ENCODE data around the gene NSD2. TPM values are rescaled to one million over a fixed set of nuclear protein-coding genes. Genes with fewer than 3 reads are reported as not detected.
A peak's percentile ranks its signal among the peaks of the same experiment; 100 is the strongest.
"Not testable (repeated sequence)": the region's sequence is repeated elsewhere in the genome, so short reads cannot be mapped to it uniquely, and the experiment has no call there.

NSD2 gene
- total RNA-seq, 2 donors from 2014 or later: 153 to 208 TPM

DNA sequence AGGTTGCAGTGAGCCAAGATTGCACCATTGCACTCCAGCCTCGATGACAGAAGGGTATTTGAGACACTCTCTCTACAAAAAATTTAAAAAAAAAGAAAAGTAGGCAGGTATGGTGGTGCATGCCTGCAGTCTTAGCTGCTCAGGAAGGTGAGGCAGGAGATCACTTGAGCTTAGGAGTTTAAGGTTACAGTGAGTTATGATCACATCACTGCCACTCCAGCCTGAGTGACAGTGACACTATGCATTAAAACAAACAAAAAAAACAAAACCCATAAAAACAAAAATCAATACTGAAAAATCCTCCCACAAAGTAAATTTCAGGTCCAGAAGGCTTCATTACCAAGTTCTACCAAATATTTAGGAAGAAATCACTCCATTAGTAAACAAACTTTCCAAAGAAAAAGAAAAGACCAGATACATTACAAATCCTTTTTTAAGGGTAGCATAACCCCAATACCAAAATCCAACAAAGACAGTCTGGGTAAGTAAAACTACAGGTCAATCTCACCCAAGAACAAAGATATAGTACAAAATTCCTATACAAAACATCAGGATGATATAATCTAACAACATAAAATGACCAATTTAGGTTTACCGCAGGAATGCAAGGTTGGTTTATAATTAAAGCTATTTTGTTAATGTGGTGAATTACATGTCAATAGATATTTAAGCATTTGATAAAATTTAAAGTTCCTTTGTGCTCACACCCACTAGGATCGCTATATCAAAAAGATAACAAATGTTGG is 125.8 kb downstream of the NSD2 start:
- H3K4me3 ChIP-seq (ENCODE audit: low read length): no peak overlapping the region
- H3K36me3 Mint-ChIP-seq (ENCODE audit: low read depth): peaks cover 62% of the 10 kb centered on the region
- H3K4me3 Mint-ChIP-seq: no peak overlapping the region
- no peaks in the 10 kb centered on the region for H3K4me1 ChIP-seq (ENCODE audit: control insufficient read depth, insufficient read depth, low read length)
- peaks cover 25% of the 10 kb centered on the region for H3K36me3 ChIP-seq (ENCODE audit: control insufficient read depth, insufficient read depth, low read length)
- no peak overlapping the region for H3K9ac ChIP-seq (ENCODE audit: extremely low read depth, low read length, poor library complexity, severe bottlenecking)
- WGBS, 2 experiments (ENCODE audit: insufficient coverage in 1 of 2, insufficient read length in 1 of 2): 92 to 100% methylated on average over 1 to 3 of the region's 3 CpGs
- H3K27me3 ChIP-seq (ENCODE audit: control insufficient read depth, insufficient read depth, low read length, poor library complexity, severe bottlenecking): no peaks in the 10 kb centered on the region
- H3K4me1 Mint-ChIP-seq: peaks cover 10% of the 10 kb centered on the region
- peaks cover 34% of the 10 kb centered on the region for H3K9me3 Mint-ChIP-seq
- TF ChIP-seq, protein P1, sequence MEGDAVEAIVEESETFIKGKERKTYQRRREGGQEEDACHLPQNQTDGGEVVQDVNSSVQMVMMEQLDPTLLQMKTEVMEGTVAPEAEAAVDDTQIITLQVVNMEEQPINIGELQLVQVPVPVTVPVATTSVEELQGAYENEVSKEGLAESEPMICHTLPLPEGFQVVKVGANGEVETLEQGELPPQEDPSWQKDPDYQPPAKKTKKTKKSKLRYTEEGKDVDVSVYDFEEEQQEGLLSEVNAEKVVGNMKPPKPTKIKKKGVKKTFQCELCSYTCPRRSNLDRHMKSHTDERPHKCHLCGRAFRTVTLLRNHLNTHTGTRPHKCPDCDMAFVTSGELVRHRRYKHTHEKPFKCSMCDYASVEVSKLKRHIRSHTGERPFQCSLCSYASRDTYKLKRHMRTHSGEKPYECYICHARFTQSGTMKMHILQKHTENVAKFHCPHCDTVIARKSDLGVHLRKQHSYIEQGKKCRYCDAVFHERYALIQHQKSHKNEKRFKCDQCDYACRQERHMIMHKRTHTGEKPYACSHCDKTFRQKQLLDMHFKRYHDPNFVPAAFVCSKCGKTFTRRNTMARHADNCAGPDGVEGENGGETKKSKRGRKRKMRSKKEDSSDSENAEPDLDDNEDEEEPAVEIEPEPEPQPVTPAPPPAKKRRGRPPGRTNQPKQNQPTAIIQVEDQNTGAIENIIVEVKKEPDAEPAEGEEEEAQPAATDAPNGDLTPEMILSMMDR (conservative IDR thresholded peaks at IDR 0.05): no peak
- no peak overlapping the region for H3K27ac Mint-ChIP-seq
- H3K9me3 ChIP-seq (ENCODE audit: control insufficient read depth, low read length): peaks cover 44% of the 10 kb centered on the region
- H3K27ac ChIP-seq (ENCODE audit: low read depth, low read length): no peak overlapping the region
- no peak for DNase-seq
- H3K27me3 Mint-ChIP-seq (ENCODE audit: insufficient read depth): no peaks in the 10 kb centered on the region

DNA sequence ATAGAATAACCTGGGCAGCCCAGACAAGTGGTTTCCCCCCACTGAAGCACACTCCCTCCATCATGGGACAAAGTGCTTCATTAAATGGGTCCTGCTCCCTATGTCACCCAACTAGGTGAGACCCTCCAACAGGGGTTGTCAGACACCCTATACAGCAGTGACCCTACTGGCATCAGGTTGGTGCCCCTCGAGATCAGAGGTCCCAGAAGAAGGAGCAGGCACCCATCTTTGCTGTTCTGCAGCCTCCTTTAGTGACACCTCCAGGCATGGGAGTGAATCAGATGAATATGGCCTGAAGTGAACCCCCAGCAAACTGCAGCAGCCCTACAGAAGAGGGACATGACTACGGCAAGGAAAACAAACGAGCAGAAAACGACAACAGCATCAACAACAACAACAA is 126.5 kb downstream of the NSD2 start:
- Mint-ChIP-seq H3K36me3 (ENCODE audit: low read depth) (peaks cover 69% of the 10 kb centered on the region), H3K27ac (peak overlapping the region; percentile 32), H3K27me3 (ENCODE audit: insufficient read depth) (no peaks in the 10 kb centered on the region), H3K4me1 (peaks cover 10% of the 10 kb centered on the region), H3K9me3 (peaks cover 34% of the 10 kb centered on the region), H3K4me3 (no peak overlapping the region)
- TF ChIP-seq, protein P1 (conservative IDR thresholded peaks at IDR 0.05): no peak
- Histone ChIP-seq H3K27ac (ENCODE audit: low read depth, low read length) (no peak overlapping the region), H3K4me1 (ENCODE audit: control insufficient read depth, insufficient read depth, low read length) (no peaks in the 10 kb centered on the region), H3K36me3 (ENCODE audit: control insufficient read depth, insufficient read depth, low read length) (peaks cover 25% of the 10 kb centered on the region), H3K9ac (ENCODE audit: extremely low read depth, low read length, poor library complexity, severe bottlenecking) (no peak overlapping the region), H3K27me3 (ENCODE audit: control insufficient read depth, insufficient read depth, low read length, poor library complexity, severe bottlenecking) (no peaks in the 10 kb centered on the region), H3K9me3 (ENCODE audit: control insufficient read depth, low read length) (peaks cover 44% of the 10 kb centered on the region), H3K4me3 (ENCODE audit: low read length) (no peak overlapping the region)
- no peak for DNase-seq
- 92% methylated on average over 4 of the region's 4 CpGs; no CpG with 5 or more reads in 1 of the 2 experiments for WGBS, 2 experiments (ENCODE audit: insufficient coverage in 1 of 2, insufficient read length in 1 of 2)

DNA sequence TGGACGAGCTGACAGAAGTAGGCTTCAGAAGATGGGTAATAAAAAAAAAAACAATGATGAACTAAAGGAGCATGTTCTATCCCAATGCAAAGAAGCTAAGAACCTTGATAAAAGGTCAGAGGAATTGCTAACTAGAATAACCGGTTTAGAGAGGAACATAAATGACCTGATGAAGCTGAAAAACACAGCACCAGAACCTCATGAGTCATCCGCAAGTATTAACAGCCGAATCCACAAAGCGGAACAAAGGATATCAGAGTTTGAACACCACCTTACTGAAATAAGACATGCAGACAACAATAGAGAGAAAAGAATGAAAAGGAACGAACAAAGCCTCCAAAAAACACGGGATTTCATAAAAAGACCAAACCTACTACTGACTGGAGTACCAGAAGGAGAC is 127.1 kb downstream of the NSD2 start:
- H3K9me3 Mint-ChIP-seq: peaks cover 34% of the 10 kb centered on the region
- H3K4me1 ChIP-seq (ENCODE audit: control insufficient read depth, insufficient read depth, low read length): no peaks in the 10 kb centered on the region
- peaks cover 26% of the 10 kb centered on the region for H3K36me3 ChIP-seq (ENCODE audit: control insufficient read depth, insufficient read depth, low read length)
- H3K36me3 Mint-ChIP-seq (ENCODE audit: low read depth): peaks cover 75% of the 10 kb centered on the region
- peak overlapping the region; percentile 42 for H3K27ac Mint-ChIP-seq
- H3K9me3 ChIP-seq (ENCODE audit: control insufficient read depth, low read length): peaks cover 44% of the 10 kb centered on the region
- H3K4me1 Mint-ChIP-seq: peaks cover 11% of the 10 kb centered on the region
- H3K27me3 ChIP-seq (ENCODE audit: control insufficient read depth, insufficient read depth, low read length, poor library complexity, severe bottlenecking): no peaks in the 10 kb centered on the region
- no peak overlapping the region for H3K27ac ChIP-seq (ENCODE audit: low read depth, low read length)
- no peak overlapping the region for H3K4me3 ChIP-seq (ENCODE audit: low read length)
- no peak for DNase-seq
- TF ChIP-seq, protein P1 (conservative IDR thresholded peaks at IDR 0.05): no peak
- H3K9ac ChIP-seq (ENCODE audit: extremely low read depth, low read length, poor library complexity, severe bottlenecking): no peak overlapping the region
- H3K4me3 Mint-ChIP-seq: no peak overlapping the region
- no peaks in the 10 kb centered on the region for H3K27me3 Mint-ChIP-seq (ENCODE audit: insufficient read depth)
- WGBS, 2 experiments (ENCODE audit: insufficient coverage in 1 of 2, insufficient read length in 1 of 2): 93 to 97% methylated on average over 4 to 7 of the region's 7 CpGs

DNA sequence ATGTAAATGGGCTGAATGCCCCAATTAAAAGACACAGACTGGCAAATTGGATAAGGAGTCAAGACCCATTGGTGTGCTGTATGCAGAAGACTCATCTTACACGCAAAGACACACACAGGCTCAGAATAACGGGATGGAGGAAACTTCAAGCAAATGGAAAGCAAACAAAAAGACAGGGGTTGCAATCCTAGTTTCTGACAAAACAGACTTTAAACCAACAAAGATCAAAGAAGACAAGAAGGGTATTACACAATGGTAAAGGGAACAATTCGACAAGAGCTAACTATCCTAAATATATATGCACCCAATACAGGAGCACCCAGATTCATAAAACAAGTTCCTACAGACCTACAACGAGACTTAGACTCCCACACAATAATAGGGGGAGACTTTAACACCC is 128.1 kb downstream of the NSD2 start:
- H3K27me3 Mint-ChIP-seq (ENCODE audit: insufficient read depth); H3K9ac ChIP-seq (ENCODE audit: extremely low read depth, low read length, poor library complexity, severe bottlenecking); H3K27ac Mint-ChIP-seq; DNase-seq; H3K27ac ChIP-seq (ENCODE audit: low read depth, low read length); H3K4me3 ChIP-seq (ENCODE audit: low read length); H3K4me3 Mint-ChIP-seq; H3K27me3 ChIP-seq (ENCODE audit: control insufficient read depth, insufficient read depth, low read length, poor library complexity, severe bottlenecking); H3K4me1 ChIP-seq (ENCODE audit: control insufficient read depth, insufficient read depth, low read length): not testable (repeated sequence)
- peaks cover 36% of the 10 kb centered on the region for H3K36me3 ChIP-seq (ENCODE audit: control insufficient read depth, insufficient read depth, low read length)
- H3K9me3 Mint-ChIP-seq: peaks cover 34% of the 10 kb centered on the region
- WGBS, 2 experiments (ENCODE audit: insufficient coverage in 1 of 2, insufficient read length in 1 of 2): 94 to 95% methylated on average over 3 to 4 of the region's 4 CpGs
- H3K4me1 Mint-ChIP-seq: peaks cover 11% of the 10 kb centered on the region
- peaks cover 44% of the 10 kb centered on the region for H3K9me3 ChIP-seq (ENCODE audit: control insufficient read depth, low read length)
- peaks cover 84% of the 10 kb centered on the region for H3K36me3 Mint-ChIP-seq (ENCODE audit: low read depth)

DNA sequence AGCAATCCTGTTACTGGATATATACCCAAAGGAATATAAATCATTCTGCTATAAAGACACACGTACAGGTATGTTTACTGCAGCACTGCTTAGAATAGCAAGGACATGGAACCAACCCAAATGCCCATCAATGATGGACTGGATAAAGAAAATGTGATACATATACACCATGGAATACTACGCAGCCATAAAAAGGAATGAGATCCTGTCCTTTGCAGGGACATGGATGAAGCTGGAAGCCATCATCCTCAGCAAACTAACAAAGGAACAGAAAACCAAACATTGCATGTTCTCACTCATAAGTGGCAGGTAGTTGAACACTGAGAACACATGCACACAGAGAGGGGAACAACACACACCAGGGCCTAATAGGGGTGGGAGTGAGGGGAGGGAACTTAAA is 132.2 kb downstream of the NSD2 start:
- not testable (repeated sequence) for H3K9ac ChIP-seq (ENCODE audit: extremely low read depth, low read length, poor library complexity, severe bottlenecking); DNase-seq; H3K4me1 ChIP-seq (ENCODE audit: control insufficient read depth, insufficient read depth, low read length); H3K27ac Mint-ChIP-seq; H3K4me3 Mint-ChIP-seq; H3K27me3 ChIP-seq (ENCODE audit: control insufficient read depth, insufficient read depth, low read length, poor library complexity, severe bottlenecking); H3K27ac ChIP-seq (ENCODE audit: low read depth, low read length); H3K27me3 Mint-ChIP-seq (ENCODE audit: insufficient read depth); H3K4me3 ChIP-seq (ENCODE audit: low read length)
- Histone ChIP-seq H3K9me3 (ENCODE audit: control insufficient read depth, low read length) (peaks cover 22% of the 10 kb centered on the region), H3K36me3 (ENCODE audit: control insufficient read depth, insufficient read depth, low read length) (peaks cover 25% of the 10 kb centered on the region)
- Mint-ChIP-seq H3K4me1 (peaks cover 20% of the 10 kb centered on the region), H3K9me3 (peaks cover 21% of the 10 kb centered on the region), H3K36me3 (ENCODE audit: low read depth) (peaks cover 70% of the 10 kb centered on the region)
- WGBS, 2 experiments (ENCODE audit: insufficient coverage in 1 of 2, insufficient read length in 1 of 2): 96 to 100% methylated on average over 1 to 2 of the region's 2 CpGs
